Keratinocyte (primary cell): ENCODE data around the gene PRDM10.

ENCODE experiments used
- CTCF ChIP-seq, 3 experiments: IDR thresholded peaks in 1 of 3; conservative IDR thresholded peaks in 1 of 3; optimal IDR thresholded peaks in 1 of 3; 2 replicates in 2 of 3; 3 replicates in 1 of 3; pipeline versions ENCODE3 to v1.5.1; 2011; ENCODE audit warnings: low read length in 3 of 3, mild to moderate bottlenecking in 3 of 3, moderate library complexity in 2 of 3, control low read depth in 1 of 3, inconsistent platforms in 1 of 3; ENCODE audit not compliant: insufficient read depth in 2 of 3; ENCODE audit errors: extremely low read depth in 1 of 3
- EZH2 ChIP-seq: IDR thresholded peaks from one replicate; pipeline ENCODE4 v1.6.1; 2012; ENCODE audit warnings: inconsistent platforms, mild to moderate bottlenecking, low read length, moderate library complexity

DNA sequence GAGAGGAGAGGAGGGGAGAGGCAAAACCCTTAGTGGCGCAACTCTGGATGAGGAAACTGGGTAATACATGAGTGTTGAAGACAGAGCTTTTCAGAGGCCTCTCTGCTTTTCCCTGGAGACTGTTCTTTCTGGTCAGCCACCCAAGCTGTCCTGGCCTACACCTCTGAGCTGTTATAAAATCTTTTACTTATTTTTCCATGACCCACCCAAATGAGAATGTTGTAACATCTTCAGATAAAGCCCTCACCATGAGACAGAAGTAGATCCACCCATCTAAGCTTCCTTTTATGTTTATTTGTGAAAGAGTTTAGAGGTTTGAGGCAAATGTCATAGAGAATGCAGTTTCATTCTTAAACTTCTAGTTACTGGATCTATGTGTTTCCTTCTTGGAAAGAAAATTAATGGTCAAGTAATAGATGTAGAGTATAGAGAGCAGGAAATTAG, 46.7 kb upstream of the PRDM10 start:
- TF ChIP-seq CTCF (optimal IDR thresholded peaks at IDR 0.05 in 1 of 3, IDR thresholded peaks at IDR 0.05 in 1 of 3, conservative IDR thresholded peaks at IDR 0.05 in 1 of 3; ENCODE audit: extremely low read depth in 1 of 3, insufficient read depth in 2 of 3, low read length in 3 of 3), result no peak
- no peak for TF ChIP-seq EZH2
